ENCODE results near the gene ANAPC16.

GRCh38 chr10:72173262-72173618 is 42.6 kb upstream of the ANAPC16 start:
- TF ChIP-seq CTCF (IDR thresholded peaks at IDR 0.05; ENCODE audit: low read length), result no peak
- TF ChIP-seq EZH2 (IDR thresholded peaks at IDR 0.05; ENCODE audit: borderline replicate concordance, low read length), result no peak

Measured in OCI-LY1 (cell line).